ENCODE data around the gene SMAD6. TPM values are rescaled to one million over a fixed set of nuclear protein-coding genes. Genes with fewer than 3 reads are reported as not detected.
A peak's percentile ranks its signal among the peaks of the same experiment; 100 is the strongest.

SMAD6 gene
- total and polyA plus RNA-seq, 7 donors: 0.52 to 5.5 (median 3.0) TPM

- ATAC-seq (no peak), DNase-seq (peak in 1 of 2 donors; percentile 25)
- WGBS, 3 donors: 92 to 96% (median 93%) methylated on average over 6 of the region's 6 CpGs
- intact Hi-C loops (cut with DNase I): no loop called here
- Histone ChIP-seq H3K4me1 (peaks cover 13% of the 10 kb centered on the region), H3K27me3 (ENCODE audit: insufficient read depth in 3 of 3, low read length in 2 of 3) (no peaks in the 10 kb centered on the region), H3K9me3 (no peaks in the 10 kb centered on the region), H3K4me3 (no peak overlapping the region), H3K27ac (no peak overlapping the region), H3K36me3 (ENCODE audit: insufficient read depth in 1 of 2, low read depth in 1 of 2) (no peaks in the 10 kb centered on the region)
- no peak for TF ChIP-seq CTCF (IDR thresholded peaks at IDR 0.05)
These were observed 75.0 kb downstream of the SMAD6 start for GRCh38 chr15:66777054-66777453.

GRCh38 chr15:66777596-66778313 is 75.7 kb downstream of the SMAD6 start:
- H3K4me3 ChIP-seq: no peak overlapping the region
- TF ChIP-seq CTCF (IDR thresholded peaks at IDR 0.05): no peak
- no peaks in the 10 kb centered on the region for H3K27me3 ChIP-seq (ENCODE audit: insufficient read depth in 3 of 3, low read length in 2 of 3)
- intact Hi-C loops (cut with DNase I): no loop called here
- H3K9me3 ChIP-seq: no peaks in the 10 kb centered on the region
- peaks cover 10% of the 10 kb centered on the region for H3K4me1 ChIP-seq
- H3K36me3 ChIP-seq (ENCODE audit: insufficient read depth in 1 of 2, low read depth in 1 of 2): no peaks in the 10 kb centered on the region
- ATAC-seq (no peak), DNase-seq (peak in 1 of 2 donors; percentile 36)
- no peak overlapping the region for H3K27ac ChIP-seq
- WGBS, 3 donors: 93 to 97% (median 96%) methylated on average over 4 to 5 of the region's 5 CpGs

GRCh38 chr15:66778314-66778665 is 76.3 kb downstream of the SMAD6 start:
- 97 to 100% (median 100%) methylated on average over 1 of the region's 1 CpG for WGBS, 3 donors
- no peaks in the 10 kb centered on the region for H3K36me3 ChIP-seq (ENCODE audit: insufficient read depth in 1 of 2, low read depth in 1 of 2)
- no peak overlapping the region for H3K27ac ChIP-seq
- intact Hi-C loops (cut with DNase I): no loop called here
- H3K4me1 ChIP-seq: peaks cover 9% of the 10 kb centered on the region
- DNase-seq (no peak), ATAC-seq (no peak)
- H3K9me3 ChIP-seq: no peaks in the 10 kb centered on the region
- TF ChIP-seq CTCF (IDR thresholded peaks at IDR 0.05): no peak
- no peak overlapping the region for H3K4me3 ChIP-seq
- no peaks in the 10 kb centered on the region for H3K27me3 ChIP-seq (ENCODE audit: insufficient read depth in 3 of 3, low read length in 2 of 3)

GRCh38 chr15:66778716-66779115 is 76.7 kb downstream of the SMAD6 start:
- intact Hi-C loops (cut with DNase I): no loop called here
- 94 to 95% (median 95%) methylated on average over 8 of the region's 8 CpGs for WGBS, 3 donors
- Histone ChIP-seq H3K27me3 (ENCODE audit: insufficient read depth in 3 of 3, low read length in 2 of 3) (no peaks in the 10 kb centered on the region), H3K27ac (no peak overlapping the region), H3K4me1 (peaks cover 5% of the 10 kb centered on the region), H3K9me3 (no peaks in the 10 kb centered on the region), H3K36me3 (ENCODE audit: insufficient read depth in 1 of 2, low read depth in 1 of 2) (no peaks in the 10 kb centered on the region), H3K4me3 (no peak overlapping the region)
- peak in 1 of 2 donors; percentile 11 for DNase-seq
- no peak for TF ChIP-seq CTCF (IDR thresholded peaks at IDR 0.05)
- no peak for ATAC-seq

Measured in psoas muscle (tissue), 8 donors.